K562 (cell line): ENCODE measurements around the gene VPS37D.

ENCODE experiments used
- EGR1 ChIP-seq: fragments of 450-650 bp; conservative IDR thresholded peaks from 2 replicates; pipeline ENCODE4 v1.6.1; 2017; ENCODE audit warnings: mild to moderate bottlenecking
- FOXA1 ChIP-seq: fragments of 450-650 bp; IDR thresholded peaks from 2 replicates; pipeline ENCODE4 v1.6.1; 2016; ENCODE audit warnings: mild to moderate bottlenecking, borderline replicate concordance
- GTF3C2 ChIP-seq: IDR thresholded peaks from 3 replicates; pipeline ENCODE4 v1.6.1; 2011; ENCODE audit warnings: borderline replicate concordance, mild to moderate bottlenecking, moderate library complexity; ENCODE audit not compliant: insufficient read length; ENCODE audit errors: extremely low read depth
- JUN ChIP-seq, 2 experiments: sonication (generic) in 1 of 2; formaldehyde crosslinking in 1 of 2; IDR thresholded peaks; 2 replicates each; pipeline versions ENCODE4 v1.6.1 to v1.8.0; 2012 to 2022; ENCODE audit warnings: borderline replicate concordance in 2 of 2, mild to moderate bottlenecking in 2 of 2, improper control_type of control experiment in 1 of 2, low read depth in 1 of 2, low read length in 1 of 2, missing genetic modification reagents in 1 of 2
- MBD2 ChIP-seq: sonication (generic); IDR thresholded peaks from 2 replicates; pipeline ENCODE4 v1.6.1; 2016; ENCODE audit warnings: low read depth, borderline replicate concordance
- NCOR1 ChIP-seq: fragments of 450-650 bp; IDR thresholded peaks from 2 replicates; pipeline ENCODE4 v1.6.1; 2016; ENCODE audit warnings: mild to moderate bottlenecking, moderate library complexity
- NFE2L1 ChIP-seq: fragments of 450-650 bp; IDR thresholded peaks from 2 replicates; pipeline ENCODE4 v1.6.1; 2016; ENCODE audit warnings: missing genetic modification characterization, low read depth, mild to moderate bottlenecking, missing compliant biosample characterization, moderate library complexity, borderline replicate concordance
- NRF1 ChIP-seq, 2 experiments: fragments of 450-650 bp; IDR thresholded peaks in 1 of 2; conservative IDR thresholded peaks in 1 of 2; 2 replicates each; pipeline ENCODE4 v1.6.1; 2014; ENCODE audit warnings: mild to moderate bottlenecking in 2 of 2
- RAD21 ChIP-seq, 2 experiments: fragments of 250-450 bp in 1 of 2; fragments of 450-650 bp in 1 of 2; sonication (Bioruptor Pico) in 1 of 2; formaldehyde crosslinking in 1 of 2; IDR thresholded peaks in 1 of 2; conservative IDR thresholded peaks in 1 of 2; 2 replicates each; pipeline versions ENCODE4 v1.4.0 to v1.8.0; 2020 to 2022; ENCODE audit warnings: mild to moderate bottlenecking in 2 of 2, moderate library complexity in 1 of 2
- SREBF2 ChIP-seq: sonication (generic); formaldehyde crosslinking; IDR thresholded peaks from 2 replicates; pipeline ENCODE4 v1.4.0; 2020; ENCODE audit warnings: mild to moderate bottlenecking, missing genetic modification reagents
- TF ChIP-seq, protein P1 (sequence below): sonication (generic); formaldehyde crosslinking; IDR thresholded peaks from 2 replicates; pipeline ENCODE4 v1.8.1; 2023; ENCODE audit warnings: mild to moderate bottlenecking, missing genetic modification reagents
- TF ChIP-seq, protein P2 (sequence below), 3 experiments: IDR thresholded peaks in 2 of 3; conservative IDR thresholded peaks in 1 of 3; 2 replicates each; pipeline ENCODE4 v1.5.1; 2011 to 2012; ENCODE audit warnings: low read length in 3 of 3, mild to moderate bottlenecking in 3 of 3, control low read depth in 2 of 3, improper control_type of control experiment in 1 of 3, inconsistent platforms in 1 of 3, low read depth in 1 of 3, mixed read lengths in 1 of 3, moderate library complexity in 1 of 3; ENCODE audit not compliant: insufficient read depth in 2 of 3
- TF ChIP-seq, protein P3 (sequence below), 2 experiments: IDR thresholded peaks; 2 replicates each; pipeline ENCODE4 v1.6.1; 2011; ENCODE audit warnings: borderline replicate concordance in 1 of 2, control low read depth in 1 of 2, low read depth in 1 of 2, low read length in 1 of 2, mild to moderate bottlenecking in 1 of 2, mixed read lengths in 1 of 2, moderate library complexity in 1 of 2; ENCODE audit not compliant: insufficient read depth in 1 of 2, insufficient read length in 1 of 2, poor library complexity in 1 of 2, severe bottlenecking in 1 of 2; ENCODE audit errors: extremely low read depth in 1 of 2
- TF ChIP-seq, protein P4 (sequence below): sonication (generic); formaldehyde crosslinking; IDR thresholded peaks from 2 replicates; pipeline ENCODE4 v1.4.0; 2020; ENCODE audit warnings: mild to moderate bottlenecking, missing genetic modification reagents

GRCh38 chr7:73718438-73718881, 50.8 kb downstream of the VPS37D start:
- TF ChIP-seq, protein P1, sequence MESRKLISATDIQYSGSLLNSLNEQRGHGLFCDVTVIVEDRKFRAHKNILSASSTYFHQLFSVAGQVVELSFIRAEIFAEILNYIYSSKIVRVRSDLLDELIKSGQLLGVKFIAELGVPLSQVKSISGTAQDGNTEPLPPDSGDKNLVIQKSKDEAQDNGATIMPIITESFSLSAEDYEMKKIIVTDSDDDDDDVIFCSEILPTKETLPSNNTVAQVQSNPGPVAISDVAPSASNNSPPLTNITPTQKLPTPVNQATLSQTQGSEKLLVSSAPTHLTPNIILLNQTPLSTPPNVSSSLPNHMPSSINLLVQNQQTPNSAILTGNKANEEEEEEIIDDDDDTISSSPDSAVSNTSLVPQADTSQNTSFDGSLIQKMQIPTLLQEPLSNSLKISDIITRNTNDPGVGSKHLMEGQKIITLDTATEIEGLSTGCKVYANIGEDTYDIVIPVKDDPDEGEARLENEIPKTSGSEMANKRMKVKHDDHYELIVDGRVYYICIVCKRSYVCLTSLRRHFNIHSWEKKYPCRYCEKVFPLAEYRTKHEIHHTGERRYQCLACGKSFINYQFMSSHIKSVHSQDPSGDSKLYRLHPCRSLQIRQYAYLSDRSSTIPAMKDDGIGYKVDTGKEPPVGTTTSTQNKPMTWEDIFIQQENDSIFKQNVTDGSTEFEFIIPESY (CRISPR knock-in tag), result no peak
- TF ChIP-seq MBD2 (no peak), JUN (IDR thresholded peaks at IDR 0.05; ENCODE audit: borderline replicate concordance, low read depth, low read length) (no peak), JUN (CRISPR knock-in tag; IDR thresholded peaks at IDR 0.05; ENCODE audit: borderline replicate concordance) (no peak), GTF3C2 (no peak), RAD21 (CRISPR knock-in tag; conservative IDR thresholded peaks at IDR 0.05 in 1 of 2, IDR thresholded peaks at IDR 0.05 in 1 of 2) (no peak), NCOR1 (no peak), FOXA1 (no peak), NRF1 (conservative IDR thresholded peaks at IDR 0.05 in 1 of 2, IDR thresholded peaks at IDR 0.05 in 1 of 2) (no peak), EGR1 (no peak), NFE2L1 (tag) (no peak), SREBF2 (no peak)
- TF ChIP-seq, protein P2, sequence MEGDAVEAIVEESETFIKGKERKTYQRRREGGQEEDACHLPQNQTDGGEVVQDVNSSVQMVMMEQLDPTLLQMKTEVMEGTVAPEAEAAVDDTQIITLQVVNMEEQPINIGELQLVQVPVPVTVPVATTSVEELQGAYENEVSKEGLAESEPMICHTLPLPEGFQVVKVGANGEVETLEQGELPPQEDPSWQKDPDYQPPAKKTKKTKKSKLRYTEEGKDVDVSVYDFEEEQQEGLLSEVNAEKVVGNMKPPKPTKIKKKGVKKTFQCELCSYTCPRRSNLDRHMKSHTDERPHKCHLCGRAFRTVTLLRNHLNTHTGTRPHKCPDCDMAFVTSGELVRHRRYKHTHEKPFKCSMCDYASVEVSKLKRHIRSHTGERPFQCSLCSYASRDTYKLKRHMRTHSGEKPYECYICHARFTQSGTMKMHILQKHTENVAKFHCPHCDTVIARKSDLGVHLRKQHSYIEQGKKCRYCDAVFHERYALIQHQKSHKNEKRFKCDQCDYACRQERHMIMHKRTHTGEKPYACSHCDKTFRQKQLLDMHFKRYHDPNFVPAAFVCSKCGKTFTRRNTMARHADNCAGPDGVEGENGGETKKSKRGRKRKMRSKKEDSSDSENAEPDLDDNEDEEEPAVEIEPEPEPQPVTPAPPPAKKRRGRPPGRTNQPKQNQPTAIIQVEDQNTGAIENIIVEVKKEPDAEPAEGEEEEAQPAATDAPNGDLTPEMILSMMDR (IDR thresholded peaks at IDR 0.05 in 2 of 3, conservative IDR thresholded peaks at IDR 0.05 in 1 of 3; ENCODE audit: insufficient read depth in 2 of 3, low read depth in 1 of 3, low read length in 3 of 3), result no peak
- TF ChIP-seq, protein P3, sequence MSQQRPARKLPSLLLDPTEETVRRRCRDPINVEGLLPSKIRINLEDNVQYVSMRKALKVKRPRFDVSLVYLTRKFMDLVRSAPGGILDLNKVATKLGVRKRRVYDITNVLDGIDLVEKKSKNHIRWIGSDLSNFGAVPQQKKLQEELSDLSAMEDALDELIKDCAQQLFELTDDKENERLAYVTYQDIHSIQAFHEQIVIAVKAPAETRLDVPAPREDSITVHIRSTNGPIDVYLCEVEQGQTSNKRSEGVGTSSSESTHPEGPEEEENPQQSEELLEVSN (IDR thresholded peaks at IDR 0.05; ENCODE audit: borderline replicate concordance in 1 of 2, extremely low read depth in 1 of 2, insufficient read depth in 1 of 2, insufficient read length in 1 of 2, low read depth in 1 of 2, low read length in 1 of 2, poor library complexity in 1 of 2, severe bottlenecking in 1 of 2), result no peak
- TF ChIP-seq, protein P4, sequence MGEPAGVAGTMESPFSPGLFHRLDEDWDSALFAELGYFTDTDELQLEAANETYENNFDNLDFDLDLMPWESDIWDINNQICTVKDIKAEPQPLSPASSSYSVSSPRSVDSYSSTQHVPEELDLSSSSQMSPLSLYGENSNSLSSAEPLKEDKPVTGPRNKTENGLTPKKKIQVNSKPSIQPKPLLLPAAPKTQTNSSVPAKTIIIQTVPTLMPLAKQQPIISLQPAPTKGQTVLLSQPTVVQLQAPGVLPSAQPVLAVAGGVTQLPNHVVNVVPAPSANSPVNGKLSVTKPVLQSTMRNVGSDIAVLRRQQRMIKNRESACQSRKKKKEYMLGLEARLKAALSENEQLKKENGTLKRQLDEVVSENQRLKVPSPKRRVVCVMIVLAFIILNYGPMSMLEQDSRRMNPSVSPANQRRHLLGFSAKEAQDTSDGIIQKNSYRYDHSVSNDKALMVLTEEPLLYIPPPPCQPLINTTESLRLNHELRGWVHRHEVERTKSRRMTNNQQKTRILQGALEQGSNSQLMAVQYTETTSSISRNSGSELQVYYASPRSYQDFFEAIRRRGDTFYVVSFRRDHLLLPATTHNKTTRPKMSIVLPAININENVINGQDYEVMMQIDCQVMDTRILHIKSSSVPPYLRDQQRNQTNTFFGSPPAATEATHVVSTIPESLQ, result no peak
